SU-DHL-6 (cell line): ENCODE results near the gene MTHFSD.

Source experiments
- H2AFZ ChIP-seq: fragments of 200-600 bp; sonication (generic); 2 replicates; pipeline ENCODE4 v1.6.1; 2014; ENCODE audit warnings: low read depth, mild to moderate bottlenecking, moderate library complexity, mixed read lengths, antibody characterized with exemption, low read length; ENCODE audit not compliant: severe bottlenecking
- H3F3A ChIP-seq: fragments of 200-600 bp; shearing (Covaris generic); 2 replicates; pipeline ENCODE4 v1.6.0; 2016; ENCODE audit warnings: antibody characterized with exemption, mild to moderate bottlenecking; ENCODE audit not compliant: insufficient read depth
- H3K27ac ChIP-seq: fragments of 200-600 bp; sonication (generic); 2 replicates; pipeline ENCODE4 v1.5.1; 2016; ENCODE audit warnings: low read depth, mild to moderate bottlenecking, low read length, moderate library complexity, mixed read lengths
- H3K27me3 ChIP-seq: fragments of 200-600 bp; sonication (generic), shearing (Covaris generic); 2 replicates; pipeline ENCODE4 v1.6.0; 2014; ENCODE audit warnings: mild to moderate bottlenecking, low read length
- H3K36me3 ChIP-seq: fragments of 200-600 bp; sonication (generic); 2 replicates; pipeline ENCODE4 v1.6.1; 2014; ENCODE audit warnings: mild to moderate bottlenecking, low read length, mixed read lengths
- H3K4me2 ChIP-seq: fragments of 300-600, 200-600 bp; shearing (Covaris generic), sonication (generic); 2 replicates; pipeline ENCODE4 v1.6.0; 2014; ENCODE audit warnings: low read length, low read depth, mild to moderate bottlenecking; ENCODE audit not compliant: poor library complexity, severe bottlenecking
- H3K4me3 ChIP-seq: fragments of 200-600 bp; sonication (generic); 2 replicates; pipeline ENCODE4 v1.5.1; 2014; ENCODE audit warnings: antibody characterized with exemption, low read length, mild to moderate bottlenecking, mixed read lengths; ENCODE audit not compliant: insufficient read depth, poor library complexity, severe bottlenecking
- H3K79me2 ChIP-seq: fragments of 200-600 bp; sonication (generic); 2 replicates; pipeline ENCODE4 v1.6.1; 2014; ENCODE audit warnings: mild to moderate bottlenecking, low read length, moderate library complexity; ENCODE audit not compliant: insufficient read depth
- H3K9ac ChIP-seq: fragments of 200-600 bp; sonication (generic); 2 replicates; pipeline ENCODE4 v1.7.0; 2014; ENCODE audit warnings: mild to moderate bottlenecking, low read length
- H3K9me2 ChIP-seq: fragments of 200-600 bp; sonication (generic); replicated peaks from 2 replicates; pipeline ENCODE4 v1.6.1; 2014; ENCODE audit warnings: low read length; ENCODE audit not compliant: insufficient read depth
- H3K9me3 ChIP-seq: fragments of 200-600 bp; sonication (generic); 2 replicates; pipeline ENCODE4 v1.6.1; 2014; ENCODE audit warnings: low read length, mixed read lengths; ENCODE audit not compliant: insufficient read depth
- H4K20me1 ChIP-seq: fragments of 200-600 bp; sonication (generic); 2 replicates; pipeline ENCODE4 v1.6.1; 2014; ENCODE audit warnings: low read depth, mild to moderate bottlenecking, antibody characterized with exemption, low read length, moderate library complexity, mixed read lengths
- EZH2phosphoT487 ChIP-seq: fragments of 200-600 bp; sonication (generic), shearing (Covaris generic); conservative IDR thresholded peaks from 2 replicates; pipeline ENCODE4 v1.6.1; 2018; ENCODE audit warnings: mild to moderate bottlenecking, antibody characterized with exemption, low read length, moderate library complexity, mixed read lengths
- TF ChIP-seq, protein P1 (sequence below): fragments of 200-600 bp; sonication (generic); IDR thresholded peaks from one replicate; pipeline ENCODE4 v1.5.1; 2017; ENCODE audit warnings: antibody characterized with exemption, mild to moderate bottlenecking, low read length, moderate library complexity; ENCODE audit not compliant: insufficient read depth, poor library complexity, severe bottlenecking

Gene MTHFSD

DNA sequence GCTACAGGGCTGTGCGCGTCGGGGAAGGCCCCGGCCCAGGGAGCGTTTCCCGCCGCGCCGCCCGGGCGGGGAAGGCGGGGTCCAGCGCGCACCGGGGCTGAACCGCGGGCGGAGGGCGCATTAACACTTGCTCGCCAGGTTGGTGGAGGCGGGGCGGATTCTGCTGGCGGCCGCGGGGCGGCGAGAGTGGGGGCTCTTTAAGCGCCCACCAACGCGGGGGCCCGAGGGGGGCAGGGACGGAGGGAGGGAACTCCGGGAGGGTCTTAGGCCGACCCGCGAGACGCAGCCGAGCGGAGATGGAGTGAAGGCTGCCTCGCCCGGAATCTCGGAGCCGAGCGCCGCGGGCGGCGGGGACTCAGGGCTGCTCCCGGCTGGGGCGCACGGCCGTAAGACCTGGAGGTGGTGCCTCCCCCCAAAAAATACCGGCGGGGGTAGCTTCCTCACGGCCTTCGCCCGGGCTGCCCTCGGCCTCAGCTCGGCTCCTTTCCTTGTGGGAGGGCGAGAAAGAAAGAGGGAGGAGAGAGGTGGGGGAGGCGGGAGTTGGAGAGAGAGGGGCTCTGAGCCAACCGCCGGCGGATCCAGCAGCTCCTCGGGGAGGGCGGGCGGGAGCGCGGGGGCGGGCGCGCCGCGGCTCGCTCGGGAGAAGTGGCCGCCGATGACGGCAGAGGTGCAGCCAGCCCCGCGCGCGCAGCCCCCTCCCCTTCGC lies 45.1 kb downstream of the MTHFSD start:
- no peak overlapping the region for H3K9ac ChIP-seq
- no peak overlapping the region for H3K4me3 ChIP-seq
- no peaks in the 10 kb centered on the region for H4K20me1 ChIP-seq
- H3K27ac ChIP-seq, result no peak overlapping the region
- H3F3A ChIP-seq, result no peaks in the 10 kb centered on the region
- H3K79me2 ChIP-seq, result no peaks in the 10 kb centered on the region
- no peaks in the 10 kb centered on the region for H3K9me3 ChIP-seq
- no peaks in the 10 kb centered on the region for H3K27me3 ChIP-seq
- TF ChIP-seq, protein P1, sequence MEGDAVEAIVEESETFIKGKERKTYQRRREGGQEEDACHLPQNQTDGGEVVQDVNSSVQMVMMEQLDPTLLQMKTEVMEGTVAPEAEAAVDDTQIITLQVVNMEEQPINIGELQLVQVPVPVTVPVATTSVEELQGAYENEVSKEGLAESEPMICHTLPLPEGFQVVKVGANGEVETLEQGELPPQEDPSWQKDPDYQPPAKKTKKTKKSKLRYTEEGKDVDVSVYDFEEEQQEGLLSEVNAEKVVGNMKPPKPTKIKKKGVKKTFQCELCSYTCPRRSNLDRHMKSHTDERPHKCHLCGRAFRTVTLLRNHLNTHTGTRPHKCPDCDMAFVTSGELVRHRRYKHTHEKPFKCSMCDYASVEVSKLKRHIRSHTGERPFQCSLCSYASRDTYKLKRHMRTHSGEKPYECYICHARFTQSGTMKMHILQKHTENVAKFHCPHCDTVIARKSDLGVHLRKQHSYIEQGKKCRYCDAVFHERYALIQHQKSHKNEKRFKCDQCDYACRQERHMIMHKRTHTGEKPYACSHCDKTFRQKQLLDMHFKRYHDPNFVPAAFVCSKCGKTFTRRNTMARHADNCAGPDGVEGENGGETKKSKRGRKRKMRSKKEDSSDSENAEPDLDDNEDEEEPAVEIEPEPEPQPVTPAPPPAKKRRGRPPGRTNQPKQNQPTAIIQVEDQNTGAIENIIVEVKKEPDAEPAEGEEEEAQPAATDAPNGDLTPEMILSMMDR, result no peak
- no peak for TF ChIP-seq EZH2phosphoT487
- H3K36me3 ChIP-seq, result no peaks in the 10 kb centered on the region
- no peak overlapping the region for H3K4me2 ChIP-seq
- no peak overlapping the region for H2AFZ ChIP-seq
- H3K9me2 ChIP-seq, result no peaks in the 10 kb centered on the region

- Histone ChIP-seq H3F3A (no peaks in the 10 kb centered on the region), H3K4me2 (no peak overlapping the region), H3K27me3 (no peaks in the 10 kb centered on the region), H3K9me3 (no peaks in the 10 kb centered on the region), H3K9ac (no peak overlapping the region), H3K79me2 (no peaks in the 10 kb centered on the region), H2AFZ (no peak overlapping the region), H4K20me1 (no peaks in the 10 kb centered on the region), H3K36me3 (no peaks in the 10 kb centered on the region), H3K27ac (no peak overlapping the region), H3K9me2 (no peaks in the 10 kb centered on the region), H3K4me3 (no peak overlapping the region)
- TF ChIP-seq, protein P1, result no peak
- no peak for TF ChIP-seq EZH2phosphoT487
These were observed 45.9 kb downstream of the MTHFSD start for GRCh38 chr16:86508947-86509758.

- Histone ChIP-seq H2AFZ (no peak overlapping the region), H3K9me2 (no peaks in the 10 kb centered on the region), H3K9ac (no peak overlapping the region), H3K27ac (no peak overlapping the region), H4K20me1 (no peaks in the 10 kb centered on the region), H3K4me3 (no peak overlapping the region), H3K9me3 (no peaks in the 10 kb centered on the region), H3K4me2 (no peak overlapping the region), H3K79me2 (no peaks in the 10 kb centered on the region), H3F3A (no peaks in the 10 kb centered on the region), H3K36me3 (no peaks in the 10 kb centered on the region), H3K27me3 (no peaks in the 10 kb centered on the region)
- TF ChIP-seq, protein P1, result no peak
These were observed 46.7 kb downstream of the MTHFSD start for GRCh38 chr16:86508028-86508946.
